ENCODE results near the gene ADAMTS1. TPM values are rescaled to one million over a fixed set of nuclear protein-coding genes. Genes with fewer than 3 reads are reported as not detected.

ADAMTS1 gene
- total RNA-seq, 3 donors from 2014 or later (not counting 1 experiment from before 2014, with no cell fraction given): 12.5 to 18.7 (median 17.1) TPM

DNA sequence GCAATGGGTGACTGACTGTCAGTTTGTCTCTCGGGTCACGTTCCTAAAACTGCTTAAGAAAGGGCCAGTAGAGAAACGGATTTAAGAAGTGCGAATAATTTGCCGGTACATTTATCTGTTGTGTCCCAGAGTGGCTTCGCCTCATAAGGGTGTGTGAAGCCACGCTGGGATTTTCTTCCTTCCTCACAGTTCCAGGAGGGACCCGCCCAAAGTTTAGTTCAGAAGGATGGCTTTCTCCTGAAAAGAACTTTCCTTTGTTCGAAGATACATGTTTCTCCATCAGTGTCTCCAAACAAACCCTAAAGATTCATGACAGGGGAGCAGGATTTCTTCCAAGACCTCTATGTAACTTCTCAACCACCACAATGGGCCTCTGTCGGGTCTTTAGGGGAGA lies 49.8 kb downstream of the ADAMTS1 start:
- intact Hi-C loops (cut with micrococcal nuclease): no loop called here
- Mint-ChIP-seq H3K9me3 (peaks cover 0 to 3% of the 10 kb centered on the region in 2 donors), H3K27me3 (ENCODE audit: low read depth in 2 of 2) (peaks cover 0 to 13% of the 10 kb centered on the region in 2 donors), H3K27ac (no peak overlapping the region), H3K4me1 (peaks cover 13 to 22% of the 10 kb centered on the region in 2 donors), H3K36me3 (no peaks in the 10 kb centered on the region), H3K4me3 (no peak overlapping the region)
- H3K27me3 ChIP-seq (ENCODE audit: control insufficient read depth, insufficient read depth, low read length): peaks cover 2% of the 10 kb centered on the region
- DNase-seq: no peak
- H3K27ac ChIP-seq (ENCODE audit: low read length): no peak overlapping the region
- H3K4me1 ChIP-seq (ENCODE audit: control insufficient read depth, insufficient read depth, low read length): no peaks in the 10 kb centered on the region
- no peaks in the 10 kb centered on the region for H3K36me3 ChIP-seq (ENCODE audit: control insufficient read depth, insufficient read depth, low read length)
- 87% methylated on average over 10 of the region's 10 CpGs for WGBS (ENCODE audit: insufficient coverage)
- TF ChIP-seq, protein P1, sequence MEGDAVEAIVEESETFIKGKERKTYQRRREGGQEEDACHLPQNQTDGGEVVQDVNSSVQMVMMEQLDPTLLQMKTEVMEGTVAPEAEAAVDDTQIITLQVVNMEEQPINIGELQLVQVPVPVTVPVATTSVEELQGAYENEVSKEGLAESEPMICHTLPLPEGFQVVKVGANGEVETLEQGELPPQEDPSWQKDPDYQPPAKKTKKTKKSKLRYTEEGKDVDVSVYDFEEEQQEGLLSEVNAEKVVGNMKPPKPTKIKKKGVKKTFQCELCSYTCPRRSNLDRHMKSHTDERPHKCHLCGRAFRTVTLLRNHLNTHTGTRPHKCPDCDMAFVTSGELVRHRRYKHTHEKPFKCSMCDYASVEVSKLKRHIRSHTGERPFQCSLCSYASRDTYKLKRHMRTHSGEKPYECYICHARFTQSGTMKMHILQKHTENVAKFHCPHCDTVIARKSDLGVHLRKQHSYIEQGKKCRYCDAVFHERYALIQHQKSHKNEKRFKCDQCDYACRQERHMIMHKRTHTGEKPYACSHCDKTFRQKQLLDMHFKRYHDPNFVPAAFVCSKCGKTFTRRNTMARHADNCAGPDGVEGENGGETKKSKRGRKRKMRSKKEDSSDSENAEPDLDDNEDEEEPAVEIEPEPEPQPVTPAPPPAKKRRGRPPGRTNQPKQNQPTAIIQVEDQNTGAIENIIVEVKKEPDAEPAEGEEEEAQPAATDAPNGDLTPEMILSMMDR (IDR thresholded peaks at IDR 0.05): no peak
- no peak overlapping the region for H3K4me3 ChIP-seq (ENCODE audit: low read length)
- H3K9me3 ChIP-seq (ENCODE audit: control insufficient read depth, insufficient read depth, low read length): no peaks in the 10 kb centered on the region
- no peak for ATAC-seq

DNA sequence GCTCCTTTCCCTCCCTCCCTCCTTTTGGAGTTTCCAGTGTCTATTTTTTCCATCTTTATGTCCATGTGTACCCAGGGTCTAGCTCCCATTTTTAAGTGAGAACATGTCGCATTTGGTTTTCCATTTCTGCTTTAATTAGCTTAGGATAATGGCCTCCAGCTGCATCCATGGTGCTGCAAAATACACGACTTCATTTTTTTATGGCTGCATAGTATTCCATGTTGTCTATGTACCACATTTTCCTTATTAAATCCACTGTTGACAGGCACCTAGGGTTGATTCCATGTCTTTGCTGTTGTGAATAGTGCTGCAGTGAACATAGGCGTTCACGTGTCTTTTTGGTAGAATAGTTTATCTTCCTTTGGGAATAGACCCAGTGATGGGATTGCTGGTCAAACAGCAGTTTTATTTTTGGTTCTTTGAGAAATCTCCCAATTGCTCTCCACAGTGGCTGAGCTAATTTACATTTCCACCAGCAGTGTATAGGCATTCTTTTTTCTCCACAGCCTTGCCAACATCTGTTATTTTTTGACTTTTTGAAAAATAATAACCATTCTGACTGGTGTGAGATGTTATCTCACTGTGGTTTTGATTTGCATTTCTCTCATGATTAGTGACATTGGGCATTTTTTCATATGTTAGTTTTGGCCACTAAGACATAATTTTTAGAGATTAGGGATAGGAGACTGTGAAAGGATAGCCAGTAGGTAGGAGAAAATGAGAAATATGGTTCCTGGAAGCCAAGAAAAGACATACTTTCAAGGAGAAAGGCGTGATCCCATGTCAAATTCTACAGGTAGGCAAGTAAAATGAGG lies 50.4 kb downstream of the ADAMTS1 start:
- Histone ChIP-seq H3K9me3 (ENCODE audit: control insufficient read depth, insufficient read depth, low read length) (no peaks in the 10 kb centered on the region), H3K27ac (ENCODE audit: low read length) (no peak overlapping the region), H3K27me3 (ENCODE audit: control insufficient read depth, insufficient read depth, low read length) (peaks cover 2% of the 10 kb centered on the region), H3K4me3 (ENCODE audit: low read length) (no peak overlapping the region), H3K4me1 (ENCODE audit: control insufficient read depth, insufficient read depth, low read length) (no peaks in the 10 kb centered on the region), H3K36me3 (ENCODE audit: control insufficient read depth, insufficient read depth, low read length) (no peaks in the 10 kb centered on the region)
- TF ChIP-seq, protein P1 (IDR thresholded peaks at IDR 0.05): no peak
- no peak overlapping the region for H3K27ac Mint-ChIP-seq
- intact Hi-C loops (cut with micrococcal nuclease): no loop called here
- no peak overlapping the region for H3K4me3 Mint-ChIP-seq
- no peaks in the 10 kb centered on the region for H3K36me3 Mint-ChIP-seq
- no peak for ATAC-seq
- 84% methylated on average over 5 of the region's 5 CpGs for WGBS (ENCODE audit: insufficient coverage)
- peaks cover 0 to 3% of the 10 kb centered on the region in 2 donors for H3K9me3 Mint-ChIP-seq
- no peak for DNase-seq
- H3K4me1 Mint-ChIP-seq: peaks cover 13 to 22% of the 10 kb centered on the region in 2 donors
- H3K27me3 Mint-ChIP-seq (ENCODE audit: low read depth in 2 of 2): peaks cover 0 to 13% of the 10 kb centered on the region in 2 donors

DNA sequence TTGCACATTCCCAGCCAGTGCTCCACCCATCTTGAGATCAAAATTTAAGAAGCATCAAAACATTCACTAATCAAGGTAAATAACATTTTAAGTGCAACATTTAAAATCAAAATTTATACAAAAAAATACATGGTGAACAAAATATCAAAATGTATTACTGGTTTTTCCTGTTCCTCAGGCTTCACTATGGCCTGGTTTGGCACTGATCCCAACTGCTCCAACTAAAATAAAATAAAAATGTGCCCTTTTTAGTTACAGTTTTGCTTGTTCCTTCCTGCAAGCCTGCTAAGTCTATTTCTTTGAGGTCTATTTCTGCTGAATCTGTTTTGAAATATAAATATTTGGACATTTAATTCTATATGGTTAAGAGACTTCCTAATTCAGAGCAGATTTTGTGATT lies 54.9 kb downstream of the ADAMTS1 start:
- Histone ChIP-seq H3K36me3 (ENCODE audit: control insufficient read depth, insufficient read depth, low read length) (no peaks in the 10 kb centered on the region), H3K27ac (ENCODE audit: low read length) (no peak overlapping the region), H3K27me3 (ENCODE audit: control insufficient read depth, insufficient read depth, low read length) (peaks cover under 1% of the 10 kb centered on the region), H3K4me3 (ENCODE audit: low read length) (no peak overlapping the region), H3K9me3 (ENCODE audit: control insufficient read depth, insufficient read depth, low read length) (no peaks in the 10 kb centered on the region), H3K4me1 (ENCODE audit: control insufficient read depth, insufficient read depth, low read length) (no peaks in the 10 kb centered on the region)
- intact Hi-C loops (cut with micrococcal nuclease): no loop called here
- Mint-ChIP-seq H3K9me3 (peaks cover 0 to 3% of the 10 kb centered on the region in 2 donors), H3K4me1 (peaks cover 0 to 4% of the 10 kb centered on the region in 2 donors), H3K27ac (no peak overlapping the region), H3K27me3 (ENCODE audit: low read depth in 2 of 2) (peaks cover 0 to 9% of the 10 kb centered on the region in 2 donors), H3K4me3 (no peak overlapping the region), H3K36me3 (no peaks in the 10 kb centered on the region)
- ATAC-seq (no peak), DNase-seq (no peak)
- TF ChIP-seq, protein P1 (IDR thresholded peaks at IDR 0.05): no peak
